Measurements from ENCODE around the gene OCA2. TPM values are rescaled to one million over a fixed set of nuclear protein-coding genes. Genes with fewer than 3 reads are reported as not detected.

The OCA2 gene
- total RNA-seq: not detected in 2 replicates

GRCh38 chr15:28098766-28099554 lies at the start of gene OCA2:
Gene OCA2, minus strand, starts transcription at chr15:28099315. Its CDS starts 17,441 bp downstream, at chr15:28081874.

Other genes with a start within 250 kb of the OCA2 start
- 72.0 and 92.2 TPM in 2 replicates for gene HERC2, start 222.9 kb upstream of the OCA2 start, total RNA-seq

Data from smooth muscle cell of the pulmonary artery (primary cell).